Stimulated activated effector memory CD8-positive, alpha-beta T cell treated with anti-CD3 and anti-CD28 coated beads, Interleukin-12 subunit alpha, Interleukin-12 subunit beta, amount 100 ng/mL, for 72 hours (primary cell): ENCODE results near the gene SPINK7.
"Not testable (repeated sequence)": the region's sequence is repeated elsewhere in the genome, so short reads cannot be mapped to it uniquely, and the experiment has no call there.

Experiments
- ATAC-seq: fragments of 150-1000 bp; cut with Tn5 transposase; 2 replicates; pipeline ENCODE4 v1.10.0; 2021
- DNase-seq, 2 donors: peaks; one replicate each; pipeline ENCODE4 v3.0.0; 2021 to 2022; ENCODE audit warnings: low spot score in 2 of 2
- H3K27ac Mint-ChIP-seq: one replicate; pipeline ENCODE4 v1.8.0; 2022; ENCODE audit warnings: mild to moderate bottlenecking, mixed read lengths
- H3K36me3 Mint-ChIP-seq: one replicate; pipeline ENCODE4 v1.8.0; 2022; ENCODE audit warnings: mild to moderate bottlenecking, mixed read lengths
- H3K4me1 Mint-ChIP-seq: one replicate; pipeline ENCODE4 v1.8.0; 2022; ENCODE audit warnings: mixed read lengths
- H3K4me3 Mint-ChIP-seq: one replicate; pipeline ENCODE4 v1.8.0; 2022; ENCODE audit warnings: mild to moderate bottlenecking, mixed read lengths
- H3K9me3 Mint-ChIP-seq: one replicate; pipeline ENCODE4 v1.8.0; 2022; ENCODE audit warnings: mixed read lengths

The SPINK7 gene

DNA sequence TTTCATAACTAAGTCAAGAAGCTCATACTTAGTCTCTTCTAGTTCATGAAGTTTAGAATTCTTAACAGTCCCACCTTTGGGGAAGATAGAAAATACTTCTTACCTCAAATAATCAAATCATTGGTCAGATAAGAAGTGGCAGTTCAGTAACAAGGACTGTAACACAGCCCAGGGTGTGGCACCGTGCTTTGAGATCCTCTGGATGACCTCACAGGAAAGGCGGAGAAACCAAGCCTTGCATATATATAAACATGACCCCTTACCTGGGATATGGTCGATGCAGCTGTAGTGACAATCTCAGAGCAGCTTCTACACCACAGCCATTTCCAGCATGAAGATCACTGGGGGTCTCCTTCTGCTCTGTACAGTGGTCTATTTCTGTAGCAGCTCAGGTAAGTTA is at the start of gene SPINK7:
Gene SPINK7, plus strand, starts transcription at position 271 of the 400 bp plus-strand sequence. Its CDS starts 61 bp downstream, at position 332.
- no peak for ATAC-seq
- no peaks in the 10 kb centered on the region for H3K4me1 Mint-ChIP-seq
- H3K27ac Mint-ChIP-seq, result no peak within 1 kb of the TSS
- no peaks in the 10 kb centered on the region for H3K36me3 Mint-ChIP-seq
- H3K9me3 Mint-ChIP-seq, result peaks cover 6% of the 10 kb centered on the region
- DNase-seq, result no peak
- H3K4me3 Mint-ChIP-seq, result no peak within 1 kb of the TSS

- peaks cover 4% of the 10 kb centered on the region for H3K9me3 Mint-ChIP-seq
- no peaks in the 10 kb centered on the region for H3K4me1 Mint-ChIP-seq
- no peaks in the 10 kb centered on the region for H3K36me3 Mint-ChIP-seq
Measured at GRCh38 chr5:148267962-148268361, 44.3 kb upstream of the SPINK7 start.

GRCh38 chr5:148268566-148268965 is 43.7 kb upstream of the SPINK7 start, which contains the start of gene SPINK13:
Gene SPINK13 (plus strand): TSS chr5:148268794. CDS start chr5:148270073, 1,279 bp downstream.
- Mint-ChIP-seq H3K9me3 (peaks cover 4% of the 10 kb centered on the region), H3K27ac (no peak within 1 kb of the TSS), H3K4me1 (no peaks in the 10 kb centered on the region), H3K36me3 (no peaks in the 10 kb centered on the region), H3K4me3 (no peak within 1 kb of the TSS)
- DNase-seq (no peak), ATAC-seq (no peak)

More at GRCh38 chr5:148267962-148268361, 44.3 kb upstream of the SPINK7 start:
- DNase-seq (no peak), ATAC-seq (no peak)
- no peak overlapping the region for H3K4me3 Mint-ChIP-seq
- H3K27ac Mint-ChIP-seq, result no peak overlapping the region

- H3K4me1 Mint-ChIP-seq, DNase-seq, ATAC-seq, H3K27ac Mint-ChIP-seq, H3K4me3 Mint-ChIP-seq, H3K36me3 Mint-ChIP-seq: not testable (repeated sequence)
- peaks cover 13% of the 10 kb centered on the region for H3K9me3 Mint-ChIP-seq
Measured at GRCh38 chr5:148275129-148275528, 37.1 kb upstream of the SPINK7 start.

- ATAC-seq, H3K36me3 Mint-ChIP-seq, H3K4me3 Mint-ChIP-seq, H3K4me1 Mint-ChIP-seq, DNase-seq, H3K27ac Mint-ChIP-seq: not testable (repeated sequence)
- H3K9me3 Mint-ChIP-seq, result peaks cover 13% of the 10 kb centered on the region
Measured at GRCh38 chr5:148280893-148281292, 31.3 kb upstream of the SPINK7 start.

DNA sequence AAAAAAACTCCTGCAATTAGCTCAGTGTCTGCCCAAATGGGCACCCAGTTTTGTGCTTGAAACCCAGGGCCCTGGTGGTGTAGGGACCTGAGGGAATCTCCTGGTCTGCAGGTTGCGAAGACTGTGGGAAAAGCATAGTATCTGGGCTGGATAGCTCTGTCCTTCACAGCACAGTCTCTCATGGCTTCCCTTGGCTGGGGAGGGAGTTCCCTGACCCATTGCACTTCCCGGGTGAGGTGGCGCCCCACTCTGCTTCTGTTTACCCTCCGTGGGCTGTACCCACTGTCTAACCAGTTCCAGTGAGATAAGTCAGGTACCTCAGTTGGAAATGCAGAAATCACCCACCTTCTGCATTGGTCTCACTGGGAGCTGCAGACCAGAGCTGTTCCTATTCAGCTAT is 30.9 kb upstream of the SPINK7 start:
- H3K4me1 Mint-ChIP-seq, DNase-seq, H3K36me3 Mint-ChIP-seq, H3K4me3 Mint-ChIP-seq, H3K27ac Mint-ChIP-seq, ATAC-seq: not testable (repeated sequence)
- H3K9me3 Mint-ChIP-seq, result peaks cover 13% of the 10 kb centered on the region

GRCh38 chr5:148290271-148291195 is 21.7 kb upstream of the SPINK7 start:
- no peaks in the 10 kb centered on the region for H3K36me3 Mint-ChIP-seq
- ATAC-seq, result peak; percentile 43
- H3K27ac Mint-ChIP-seq, result no peak overlapping the region

GRCh38 chr5:148297731-148298130 is 14.5 kb upstream of the SPINK7 start:
- H3K36me3 Mint-ChIP-seq, result no peaks in the 10 kb centered on the region
- no peaks in the 10 kb centered on the region for H3K9me3 Mint-ChIP-seq
- no peak overlapping the region for H3K4me3 Mint-ChIP-seq
- DNase-seq, result no peak
- ATAC-seq, result no peak
- H3K4me1 Mint-ChIP-seq, result no peaks in the 10 kb centered on the region
- no peak overlapping the region for H3K27ac Mint-ChIP-seq

More at GRCh38 chr5:148290271-148291195, 21.7 kb upstream of the SPINK7 start:
- DNase-seq, result no peak
- Mint-ChIP-seq H3K9me3 (no peaks in the 10 kb centered on the region), H3K4me3 (no peak overlapping the region), H3K4me1 (no peaks in the 10 kb centered on the region)

DNA sequence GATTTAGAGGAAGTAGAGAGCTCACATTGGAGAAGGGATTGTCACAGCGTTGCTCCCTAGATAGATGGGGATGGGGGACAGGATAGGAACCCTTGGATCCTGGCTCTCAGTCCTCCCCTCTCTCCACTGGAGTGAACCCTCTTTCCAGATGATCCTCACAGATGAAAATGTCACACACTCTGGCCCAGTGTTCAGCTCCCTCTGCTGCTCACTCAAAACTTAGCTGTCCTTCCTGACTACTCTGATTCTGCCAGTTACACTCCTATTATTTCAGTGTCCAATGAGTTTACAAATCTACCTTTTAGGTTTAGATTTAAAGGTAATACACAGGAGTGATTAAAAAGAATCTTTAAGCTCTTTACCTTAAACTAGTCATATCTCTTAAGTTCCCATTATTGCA is 5.8 kb upstream of the SPINK7 start:
- Mint-ChIP-seq H3K36me3 (no peaks in the 10 kb centered on the region), H3K9me3 (peaks cover 6% of the 10 kb centered on the region), H3K4me3 (no peak overlapping the region), H3K27ac (no peak overlapping the region), H3K4me1 (no peaks in the 10 kb centered on the region)
- DNase-seq (no peak), ATAC-seq (no peak)

GRCh38 chr5:148309019-148309418 is 3.2 kb upstream of the SPINK7 start:
- Mint-ChIP-seq H3K27ac (no peak overlapping the region), H3K4me1 (no peaks in the 10 kb centered on the region), H3K4me3 (no peak overlapping the region), H3K9me3 (peaks cover 6% of the 10 kb centered on the region), H3K36me3 (no peaks in the 10 kb centered on the region)
- ATAC-seq (no peak), DNase-seq (no peak)

GRCh38 chr5:148309746-148310145 is 2.5 kb upstream of the SPINK7 start:
- no peaks in the 10 kb centered on the region for H3K36me3 Mint-ChIP-seq
- no peaks in the 10 kb centered on the region for H3K4me1 Mint-ChIP-seq
- no peak for ATAC-seq
- no peak overlapping the region for H3K4me3 Mint-ChIP-seq
- H3K27ac Mint-ChIP-seq, result no peak overlapping the region
- peaks cover 6% of the 10 kb centered on the region for H3K9me3 Mint-ChIP-seq
- DNase-seq, result no peak

GRCh38 chr5:148311484-148311883 is 739 bp upstream of the SPINK7 start:
- no peaks in the 10 kb centered on the region for H3K36me3 Mint-ChIP-seq
- no peak overlapping the region for H3K4me3 Mint-ChIP-seq
- no peaks in the 10 kb centered on the region for H3K4me1 Mint-ChIP-seq
- H3K9me3 Mint-ChIP-seq, result peaks cover 6% of the 10 kb centered on the region
- DNase-seq, result no peak
- ATAC-seq, result no peak
- no peak overlapping the region for H3K27ac Mint-ChIP-seq

DNA sequence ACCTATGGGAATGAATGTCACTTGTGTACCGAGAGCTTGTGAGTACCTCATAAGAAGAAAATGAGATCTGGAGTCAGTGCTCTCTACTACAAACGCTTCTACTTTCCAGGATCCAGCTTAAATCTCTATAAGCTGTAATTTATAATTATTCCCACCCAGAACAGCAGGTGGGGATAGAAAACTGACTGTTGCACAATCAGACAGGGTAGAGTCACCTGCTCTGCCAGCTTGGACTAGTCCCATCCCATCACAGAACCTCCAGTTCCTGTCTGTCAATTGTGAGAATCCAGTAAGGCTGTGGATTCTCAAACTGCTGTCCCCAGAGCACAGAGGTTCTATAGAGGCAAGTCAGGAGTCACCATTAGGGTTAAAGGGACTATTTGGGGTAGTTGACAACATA is 2.0 kb downstream of the SPINK7 start:
- Mint-ChIP-seq H3K9me3 (peaks cover 4% of the 10 kb centered on the region), H3K27ac (no peak overlapping the region), H3K4me3 (no peak overlapping the region), H3K36me3 (no peaks in the 10 kb centered on the region), H3K4me1 (no peaks in the 10 kb centered on the region)
- no peak for DNase-seq
- ATAC-seq, result no peak

DNA sequence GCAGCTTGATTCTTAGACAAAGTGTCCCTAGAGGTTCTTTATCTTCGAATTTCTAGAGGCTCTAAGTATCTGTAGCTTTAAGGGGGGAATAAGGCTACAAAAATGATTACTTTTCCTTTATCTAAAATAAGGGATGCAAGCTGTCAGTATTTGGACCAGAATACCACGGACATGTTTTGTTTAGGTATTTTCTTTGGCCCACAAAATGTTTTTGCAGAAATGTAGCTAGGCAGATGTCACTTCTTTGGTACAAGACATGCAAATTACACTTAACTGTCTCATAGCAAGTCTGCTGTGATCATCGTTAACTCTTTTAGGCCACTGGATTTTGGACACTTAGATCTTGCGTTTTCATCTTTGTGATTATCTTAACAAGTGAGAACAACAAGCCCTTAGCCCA is 2.5 kb downstream of the SPINK7 start:
- no peaks in the 10 kb centered on the region for H3K4me1 Mint-ChIP-seq
- H3K9me3 Mint-ChIP-seq, result no peaks in the 10 kb centered on the region
- ATAC-seq (no peak), DNase-seq (no peak)
- no peaks in the 10 kb centered on the region for H3K36me3 Mint-ChIP-seq
- no peak overlapping the region for H3K27ac Mint-ChIP-seq
- H3K4me3 Mint-ChIP-seq, result no peak overlapping the region

DNA sequence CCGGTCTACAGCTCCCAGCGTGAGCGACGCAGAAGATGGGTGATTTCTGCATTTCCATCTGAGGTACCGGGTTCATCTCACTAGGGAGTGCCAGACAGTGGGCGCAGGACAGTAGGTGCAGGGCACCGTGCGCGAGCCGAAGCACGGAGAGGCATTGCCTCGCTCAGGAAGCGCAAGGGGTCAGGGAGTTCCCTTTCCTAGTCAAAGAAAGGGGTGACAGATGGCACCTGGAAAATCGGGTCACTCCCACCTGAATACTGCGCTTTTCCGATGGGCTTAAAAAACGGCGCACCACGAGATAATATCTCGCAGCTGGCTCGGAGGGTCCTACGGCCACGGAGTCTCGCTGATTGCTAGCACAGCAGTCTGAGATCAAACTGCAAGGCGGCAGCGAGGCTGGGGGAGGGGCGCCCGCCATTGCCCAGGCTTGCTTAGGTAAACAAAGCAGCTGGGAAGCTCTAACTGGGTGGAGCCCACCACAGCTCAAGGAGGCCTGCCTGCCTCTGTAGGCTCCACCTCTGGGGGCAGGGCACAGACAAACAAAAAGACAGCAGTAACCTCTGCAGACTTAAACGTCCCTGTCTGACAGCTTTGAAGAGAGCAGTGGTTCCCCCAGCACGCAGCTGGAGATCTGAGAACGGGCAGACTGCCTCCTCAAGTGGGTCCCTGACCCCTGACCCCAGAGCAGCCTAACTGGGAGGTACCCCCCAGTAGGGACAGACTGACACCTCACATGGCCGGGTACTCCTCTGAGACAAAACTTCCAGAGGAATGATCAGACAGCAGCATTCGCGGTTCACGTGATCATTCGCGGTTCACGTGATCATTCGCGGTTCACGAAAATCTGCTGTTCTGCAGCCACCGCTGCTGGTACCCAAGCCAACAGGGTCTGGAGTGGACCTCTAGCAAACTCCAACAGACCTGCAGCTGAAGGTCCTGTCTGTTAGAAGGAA is 8.1 kb downstream of the SPINK7 start:
- DNase-seq, H3K27ac Mint-ChIP-seq, H3K36me3 Mint-ChIP-seq, H3K4me1 Mint-ChIP-seq, H3K9me3 Mint-ChIP-seq, ATAC-seq: not testable (repeated sequence)
- peak overlapping the region; percentile 57 for H3K4me3 Mint-ChIP-seq
